OCI-LY3 (cell line): ENCODE data around the gene SOX4.

Source experiments
- CTCF ChIP-seq: fragments of 200-600, 300-600 bp; sonication (generic); IDR thresholded peaks from 2 replicates; pipeline ENCODE4 v1.5.1; 2014; ENCODE audit warnings: antibody characterized with exemption, low read length, low read depth
- EZH2phosphoT487 ChIP-seq: fragments of 200-600 bp; shearing (Covaris generic); IDR thresholded peaks from 2 replicates; pipeline ENCODE4 v1.6.1; 2018; ENCODE audit warnings: antibody characterized with exemption, mixed run types, low read depth

GRCh38 chr6:21596145-21596948 is 2.8 kb downstream of the SOX4 start:
- TF ChIP-seq CTCF (no peak), EZH2phosphoT487 (no peak)
